ENCODE data around the gene ADAMTS7.
"Not testable (repeated sequence)": the region's sequence is repeated elsewhere in the genome, so short reads cannot be mapped to it uniquely, and the experiment has no call there.

Gene ADAMTS7

DNA sequence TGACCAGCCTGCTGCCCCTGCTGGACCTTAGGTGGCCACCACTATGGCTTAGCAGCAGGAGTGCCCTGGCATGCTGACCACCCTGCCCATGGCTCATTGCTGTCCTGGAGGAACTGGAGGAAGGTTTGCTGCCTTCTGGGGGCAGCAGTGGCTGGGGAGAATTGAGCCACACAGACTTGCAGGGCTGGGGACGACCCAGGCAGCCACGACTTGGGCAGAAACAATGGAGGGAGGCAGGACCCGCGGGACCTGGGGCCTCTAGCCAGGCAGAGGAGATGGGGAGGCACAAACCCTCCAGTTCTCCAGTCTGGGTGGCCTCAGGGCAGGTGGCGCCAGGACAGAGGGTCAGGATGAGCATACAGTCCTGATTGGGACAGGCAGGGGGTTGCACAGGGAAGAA, 32.8 kb downstream of the ADAMTS7 start:
- no peaks in the 10 kb centered on the region for H3K27me3 ChIP-seq (ENCODE audit: insufficient read depth, low read depth)
- H3K36me3 ChIP-seq (ENCODE audit: insufficient read depth): no peaks in the 10 kb centered on the region
- H3K4me3 ChIP-seq (IDR thresholded peaks at IDR 0.05; ENCODE audit: insufficient read depth, low read depth, low read length): no peak overlapping the region
- H2AFZ ChIP-seq (ENCODE audit: low read depth): no peak overlapping the region
- TF ChIP-seq, protein P1, sequence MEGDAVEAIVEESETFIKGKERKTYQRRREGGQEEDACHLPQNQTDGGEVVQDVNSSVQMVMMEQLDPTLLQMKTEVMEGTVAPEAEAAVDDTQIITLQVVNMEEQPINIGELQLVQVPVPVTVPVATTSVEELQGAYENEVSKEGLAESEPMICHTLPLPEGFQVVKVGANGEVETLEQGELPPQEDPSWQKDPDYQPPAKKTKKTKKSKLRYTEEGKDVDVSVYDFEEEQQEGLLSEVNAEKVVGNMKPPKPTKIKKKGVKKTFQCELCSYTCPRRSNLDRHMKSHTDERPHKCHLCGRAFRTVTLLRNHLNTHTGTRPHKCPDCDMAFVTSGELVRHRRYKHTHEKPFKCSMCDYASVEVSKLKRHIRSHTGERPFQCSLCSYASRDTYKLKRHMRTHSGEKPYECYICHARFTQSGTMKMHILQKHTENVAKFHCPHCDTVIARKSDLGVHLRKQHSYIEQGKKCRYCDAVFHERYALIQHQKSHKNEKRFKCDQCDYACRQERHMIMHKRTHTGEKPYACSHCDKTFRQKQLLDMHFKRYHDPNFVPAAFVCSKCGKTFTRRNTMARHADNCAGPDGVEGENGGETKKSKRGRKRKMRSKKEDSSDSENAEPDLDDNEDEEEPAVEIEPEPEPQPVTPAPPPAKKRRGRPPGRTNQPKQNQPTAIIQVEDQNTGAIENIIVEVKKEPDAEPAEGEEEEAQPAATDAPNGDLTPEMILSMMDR (conservative IDR thresholded peaks at IDR 0.05; ENCODE audit: low read depth, low read length): no peak
- H4K20me1 ChIP-seq (ENCODE audit: insufficient read depth): no peaks in the 10 kb centered on the region
- H3K9ac ChIP-seq: no peak overlapping the region
- H3K4me2 ChIP-seq: no peak overlapping the region
- no peaks in the 10 kb centered on the region for H3K79me2 ChIP-seq (ENCODE audit: insufficient read depth, low read depth)
- H3K27ac ChIP-seq: no peak overlapping the region
- H3K4me1 ChIP-seq (ENCODE audit: low read depth, poor library complexity, severe bottlenecking): no peaks in the 10 kb centered on the region

DNA sequence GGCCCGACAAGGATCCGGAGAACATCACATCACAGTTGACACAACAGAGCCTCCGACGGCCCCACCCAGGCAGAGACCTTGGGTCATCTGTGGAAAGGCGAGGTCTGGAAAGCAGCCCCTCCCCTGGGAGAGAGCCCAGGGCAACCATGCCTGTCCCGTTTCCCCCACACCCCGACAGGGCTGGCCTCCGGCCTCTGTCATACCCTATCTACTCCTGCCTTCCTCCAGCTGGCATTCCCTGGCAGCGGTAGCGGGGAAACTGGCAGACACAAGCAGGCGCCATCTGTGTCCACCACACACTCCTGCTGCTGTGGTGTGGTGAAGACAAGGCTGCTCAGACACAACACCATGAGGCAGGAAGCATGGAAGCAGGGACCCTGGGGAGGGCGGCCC, 33.3 kb downstream of the ADAMTS7 start:
- not testable (repeated sequence) for H3K4me1 ChIP-seq (ENCODE audit: low read depth, poor library complexity, severe bottlenecking); H3K36me3 ChIP-seq (ENCODE audit: insufficient read depth); H3K9ac ChIP-seq; H3K27ac ChIP-seq; H4K20me1 ChIP-seq (ENCODE audit: insufficient read depth); H3K79me2 ChIP-seq (ENCODE audit: insufficient read depth, low read depth); H2AFZ ChIP-seq (ENCODE audit: low read depth); H3K27me3 ChIP-seq (ENCODE audit: insufficient read depth, low read depth); H3K4me3 ChIP-seq (IDR thresholded peaks at IDR 0.05; ENCODE audit: insufficient read depth, low read depth, low read length); H3K4me2 ChIP-seq

DNA sequence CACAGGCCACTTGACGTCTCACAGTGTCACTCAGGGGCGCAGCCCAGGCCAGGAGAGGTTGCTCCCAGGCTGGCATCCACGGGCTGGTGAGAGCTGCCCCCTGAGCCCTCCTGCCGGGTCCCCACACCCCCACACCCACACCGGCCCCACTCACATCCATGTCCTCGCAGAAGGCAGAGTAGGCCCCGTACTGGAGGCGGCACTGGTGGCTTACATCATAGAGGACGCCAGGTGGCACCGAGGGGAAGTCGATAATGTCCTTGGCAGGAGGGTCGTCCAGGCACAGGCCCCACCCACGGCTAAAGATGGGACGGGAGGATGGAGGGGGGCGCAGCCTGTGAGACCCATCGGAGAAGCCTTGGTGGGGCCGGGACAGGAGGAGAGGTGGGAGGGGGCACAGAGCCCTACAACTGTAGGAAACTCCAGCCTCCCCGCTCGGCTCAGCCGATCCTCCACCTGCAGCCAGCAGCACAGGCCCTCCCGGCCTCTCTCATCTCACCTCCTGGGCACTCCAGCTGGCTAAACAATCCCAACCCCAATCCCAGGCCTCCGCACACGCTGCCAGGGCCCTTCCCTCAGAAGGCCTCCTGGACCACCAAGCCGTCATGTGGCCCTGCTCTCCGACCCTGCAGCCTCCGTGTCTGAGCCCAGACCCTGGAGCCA, 33.8 kb downstream of the ADAMTS7 start:
- H3K9ac ChIP-seq; H4K20me1 ChIP-seq (ENCODE audit: insufficient read depth); H3K4me2 ChIP-seq; H3K27me3 ChIP-seq (ENCODE audit: insufficient read depth, low read depth); H3K36me3 ChIP-seq (ENCODE audit: insufficient read depth); H3K4me3 ChIP-seq (IDR thresholded peaks at IDR 0.05; ENCODE audit: insufficient read depth, low read depth, low read length); H3K27ac ChIP-seq; H3K79me2 ChIP-seq (ENCODE audit: insufficient read depth, low read depth); H3K4me1 ChIP-seq (ENCODE audit: low read depth, poor library complexity, severe bottlenecking); H2AFZ ChIP-seq (ENCODE audit: low read depth): not testable (repeated sequence)

DNA sequence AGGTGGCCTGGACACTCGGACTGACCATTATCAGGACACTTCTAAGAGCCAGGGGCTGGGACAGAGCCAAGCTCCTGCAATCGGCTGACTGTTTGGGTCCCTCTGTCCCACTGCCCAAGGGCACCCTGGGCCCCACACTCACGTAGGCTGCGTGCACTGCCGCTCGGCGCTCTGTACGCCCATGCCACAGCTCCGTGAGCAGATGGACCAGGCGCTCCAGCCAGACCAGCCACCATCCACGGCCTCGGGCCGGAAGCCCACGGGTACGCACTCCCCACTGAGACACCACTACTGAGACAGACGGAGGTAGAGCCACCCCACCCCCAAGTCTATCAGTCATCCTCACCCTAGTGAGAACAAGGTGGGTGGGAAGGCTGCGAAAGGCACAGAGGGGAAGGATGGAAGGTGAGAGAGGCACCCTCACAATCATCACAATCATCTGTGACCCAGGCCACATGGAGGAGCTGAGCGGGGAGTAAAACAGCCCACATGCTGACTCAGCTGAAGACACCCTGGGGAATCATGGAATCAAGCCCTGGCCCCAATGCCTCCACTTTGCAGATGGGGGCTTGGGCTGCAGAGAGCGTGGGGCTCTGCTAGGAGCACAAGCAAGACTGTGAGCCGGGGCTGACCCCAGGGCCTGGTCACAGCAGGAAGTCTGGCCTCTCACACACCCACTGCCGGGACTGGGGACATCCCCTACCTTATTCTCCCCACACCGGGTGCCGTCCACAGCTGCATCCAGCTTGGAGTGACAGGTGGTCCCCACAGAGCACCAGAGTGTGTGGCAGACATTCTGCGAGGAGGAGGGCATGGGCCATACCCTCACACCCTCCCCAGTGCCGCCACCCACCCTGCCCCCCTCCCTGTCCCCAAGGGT, 35.0 kb downstream of the ADAMTS7 start:
- not testable (repeated sequence) for H3K27ac ChIP-seq; H3K36me3 ChIP-seq (ENCODE audit: insufficient read depth); H3K27me3 ChIP-seq (ENCODE audit: insufficient read depth, low read depth); H4K20me1 ChIP-seq (ENCODE audit: insufficient read depth); H3K79me2 ChIP-seq (ENCODE audit: insufficient read depth, low read depth); H3K4me1 ChIP-seq (ENCODE audit: low read depth, poor library complexity, severe bottlenecking); H3K9ac ChIP-seq; H3K4me3 ChIP-seq (IDR thresholded peaks at IDR 0.05; ENCODE audit: insufficient read depth, low read depth, low read length); H2AFZ ChIP-seq (ENCODE audit: low read depth); H3K4me2 ChIP-seq

DNA sequence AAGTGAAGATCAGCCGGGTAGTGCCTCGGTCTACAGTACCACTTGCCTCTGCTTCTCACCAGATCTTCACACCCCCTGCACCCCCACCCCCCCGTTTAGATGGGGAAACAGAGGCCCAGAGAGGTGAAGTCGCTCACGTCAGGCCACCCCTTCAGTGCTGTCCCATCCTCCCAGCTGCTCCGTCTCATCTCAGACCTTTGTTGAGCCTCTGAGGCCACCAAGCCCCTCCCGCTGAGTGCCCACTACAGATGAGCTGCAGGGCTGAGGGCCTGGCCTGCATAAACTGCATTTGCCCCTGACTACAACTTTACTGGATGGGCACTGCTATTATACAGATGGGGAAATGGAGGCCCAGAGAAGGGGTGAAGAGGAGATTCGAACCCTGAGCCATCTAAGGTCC, 35.8 kb downstream of the ADAMTS7 start:
- Histone ChIP-seq H3K9ac (no peak overlapping the region), H2AFZ (ENCODE audit: low read depth) (no peak overlapping the region), H3K4me2 (no peak overlapping the region), H4K20me1 (ENCODE audit: insufficient read depth) (no peaks in the 10 kb centered on the region), H3K4me1 (ENCODE audit: low read depth, poor library complexity, severe bottlenecking) (no peaks in the 10 kb centered on the region), H3K36me3 (ENCODE audit: insufficient read depth) (no peaks in the 10 kb centered on the region), H3K79me2 (ENCODE audit: insufficient read depth, low read depth) (no peaks in the 10 kb centered on the region), H3K27me3 (ENCODE audit: insufficient read depth, low read depth) (no peaks in the 10 kb centered on the region), H3K27ac (no peak overlapping the region), H3K4me3 (IDR thresholded peaks at IDR 0.05; ENCODE audit: insufficient read depth, low read depth, low read length) (no peak overlapping the region)
- TF ChIP-seq, protein P1 (conservative IDR thresholded peaks at IDR 0.05; ENCODE audit: low read depth, low read length): no peak

DNA sequence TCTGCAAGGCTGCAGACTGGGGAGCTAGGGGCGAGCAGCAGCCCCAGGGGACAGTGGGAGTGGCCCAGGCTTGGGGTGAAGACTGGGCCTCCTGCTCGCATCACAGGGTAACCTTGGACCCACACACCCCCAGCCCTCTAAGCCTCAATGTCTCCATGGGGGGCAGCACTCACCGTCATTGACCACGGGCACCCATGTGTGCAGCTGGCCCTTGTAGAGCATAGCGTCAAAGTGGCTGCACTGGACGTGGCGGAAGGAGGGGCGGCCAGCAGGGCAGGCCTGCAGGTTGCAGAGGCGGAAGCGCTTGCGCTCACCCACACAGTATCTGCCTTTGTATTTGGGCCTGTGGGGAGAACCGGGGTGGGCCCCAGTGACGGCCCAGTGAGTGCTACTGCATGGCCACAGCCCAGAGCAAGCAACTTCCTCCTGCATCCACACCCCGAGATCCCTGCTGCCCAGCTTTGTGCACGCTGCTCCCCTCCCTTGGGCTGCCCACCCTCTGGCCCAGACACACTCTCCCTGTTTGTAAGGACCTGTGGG, 36.7 kb downstream of the ADAMTS7 start:
- not testable (repeated sequence) for H3K9ac ChIP-seq; H3K79me2 ChIP-seq (ENCODE audit: insufficient read depth, low read depth); H4K20me1 ChIP-seq (ENCODE audit: insufficient read depth); H3K36me3 ChIP-seq (ENCODE audit: insufficient read depth); H3K4me1 ChIP-seq (ENCODE audit: low read depth, poor library complexity, severe bottlenecking); H3K4me2 ChIP-seq; H2AFZ ChIP-seq (ENCODE audit: low read depth); H3K27me3 ChIP-seq (ENCODE audit: insufficient read depth, low read depth); H3K27ac ChIP-seq; H3K4me3 ChIP-seq (IDR thresholded peaks at IDR 0.05; ENCODE audit: insufficient read depth, low read depth, low read length)

DNA sequence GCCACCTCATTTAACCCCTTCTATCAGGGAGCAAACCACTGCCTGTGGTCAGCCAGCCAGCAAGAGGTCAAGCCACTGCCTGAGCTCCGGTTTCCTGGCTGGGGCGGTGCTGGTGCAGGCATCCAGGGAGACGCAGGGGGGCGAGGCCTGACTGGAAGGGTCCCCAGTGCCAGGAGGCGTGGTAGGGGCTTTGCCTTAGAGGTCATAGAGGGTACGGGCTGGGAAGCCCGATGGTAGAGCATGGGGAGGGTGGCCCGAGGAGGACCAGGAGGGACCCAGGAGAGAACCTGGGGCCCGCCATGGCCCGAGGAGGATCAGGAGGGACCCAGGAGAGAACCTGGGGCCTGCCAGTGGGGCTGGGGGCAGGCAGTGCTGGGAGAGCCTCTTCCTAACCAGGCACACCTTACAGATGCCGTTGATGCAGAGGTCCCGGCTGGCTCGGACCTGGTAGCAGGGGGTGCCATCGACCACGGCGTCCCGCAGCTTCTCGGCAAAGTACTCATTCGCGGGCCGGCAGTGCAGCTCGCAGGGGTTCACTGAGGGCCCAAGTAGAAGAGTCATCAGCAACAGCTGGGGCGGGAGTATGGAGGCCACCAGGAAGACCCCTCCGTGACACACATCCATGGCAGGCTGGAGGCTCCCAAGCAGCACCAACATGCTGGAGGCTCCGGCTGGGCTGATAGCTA, 37.4 kb downstream of the ADAMTS7 start:
- H3K27ac ChIP-seq; H3K36me3 ChIP-seq (ENCODE audit: insufficient read depth); H3K4me1 ChIP-seq (ENCODE audit: low read depth, poor library complexity, severe bottlenecking); H3K9ac ChIP-seq; H3K4me3 ChIP-seq (IDR thresholded peaks at IDR 0.05; ENCODE audit: insufficient read depth, low read depth, low read length); H4K20me1 ChIP-seq (ENCODE audit: insufficient read depth); H3K79me2 ChIP-seq (ENCODE audit: insufficient read depth, low read depth); H3K4me2 ChIP-seq; H3K27me3 ChIP-seq (ENCODE audit: insufficient read depth, low read depth); H2AFZ ChIP-seq (ENCODE audit: low read depth): not testable (repeated sequence)

Measured in KMS-11 (cell line).